Naive thymus-derived CD8-positive, alpha-beta T cell (primary cell): Measurements from ENCODE around the gene GASK1A. TPM values are rescaled to one million over a fixed set of nuclear protein-coding genes. Genes with fewer than 3 reads are reported as not detected.

Experiments
- ATAC-seq, 2 donors: fragments of 150-1000 bp; cut with Tn5 transposase in 1 of 2; sonication (Bioruptor Pico), chemical (Tn5 transposase) in 1 of 2; 1 replicate in 1 of 2; 2 replicates in 1 of 2; pipeline ENCODE4 v1.10.0; 2021; ENCODE audit warnings: mild to moderate bottlenecking in 2 of 2, moderate library complexity in 2 of 2
- POLR2A ChIA-PET: fragments of 350-600 bp; sonication (Branson Sonifier 250); formaldehyde crosslinking; loops from one replicate; lab custom pipeline; 2021; ENCODE audit warnings: antibody characterized with exemption; lab: Charles Lee
- DNase-seq, 10 donors: peaks; one replicate each; pipeline versions ENCODE4 v3.0.0 to v3.0.0-alpha.2; 2020 to 2022
- H3K27ac Mint-ChIP-seq, 10 donors: one replicate each; pipeline ENCODE4 v1.8.0; 2020 to 2022; ENCODE audit warnings: mild to moderate bottlenecking in 10 of 10, mixed read lengths in 10 of 10, moderate library complexity in 4 of 10, inconsistent platforms in 1 of 10
- H3K27me3 Mint-ChIP-seq, 5 donors: one replicate each; pipeline ENCODE4 v1.8.0; 2021 to 2022; ENCODE audit warnings: mixed read lengths in 5 of 5
- H3K36me3 Mint-ChIP-seq, 3 donors: one replicate each; pipeline ENCODE4 v1.8.0; 2020 to 2022; ENCODE audit warnings: mixed read lengths in 3 of 3, mild to moderate bottlenecking in 2 of 3, inconsistent platforms in 1 of 3
- H3K4me1 Mint-ChIP-seq, 4 donors: one replicate each; pipeline ENCODE4 v1.8.0; 2021 to 2022; ENCODE audit warnings: mixed read lengths in 4 of 4
- H3K4me3 Mint-ChIP-seq, 10 donors: one replicate each; pipeline ENCODE4 v1.8.0; 2020 to 2022; ENCODE audit warnings: mild to moderate bottlenecking in 10 of 10, mixed read lengths in 10 of 10, moderate library complexity in 6 of 10, inconsistent platforms in 1 of 10
- H3K9me3 Mint-ChIP-seq, 9 donors: one replicate each; pipeline ENCODE4 v1.8.0; 2020 to 2022; ENCODE audit warnings: mixed read lengths in 9 of 9, mild to moderate bottlenecking in 3 of 9, inconsistent platforms in 1 of 9, moderate library complexity in 1 of 9
- polyA plus RNA-seq, 3 donors: library from polyadenylated mRNA; unstranded; fragments of 300-500 nt; fragmentation: Illumina TruSeq; gene quantifications; one replicate each; pipeline ENCODE4 v1.2.3, GENCODE V29; 2021
- total RNA-seq, 8 experiments: library from RNA in 2 of 8; stranded (reverse) in 2 of 8; gene quantifications; one replicate each; pipeline ENCODE4 v1.2.3 and lab custom pipeline; 2021 to 2026

The GASK1A gene
- total and polyA plus RNA-seq, 5 experiments from 2014 or later: 0.09 to 0.14 TPM; not detected in 3

DNA sequence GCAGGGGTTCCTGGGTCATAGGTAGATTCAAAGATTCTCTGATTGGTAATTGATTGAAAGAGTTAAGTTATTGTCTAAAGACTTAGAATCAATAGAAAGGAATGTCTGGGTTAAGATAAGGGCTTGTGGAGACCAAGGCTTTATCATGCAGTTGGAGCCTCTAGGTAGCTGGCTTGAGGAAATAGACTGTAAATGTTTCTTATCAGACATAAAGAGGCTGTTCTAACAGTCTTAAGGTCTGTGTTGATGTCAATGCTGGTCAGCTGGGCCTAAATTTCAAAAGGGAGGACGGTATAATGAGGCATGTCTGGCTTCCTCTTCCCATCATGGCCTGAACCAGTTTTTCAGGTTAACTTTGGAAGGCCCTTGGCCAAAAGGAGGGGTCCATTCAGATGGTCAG lies 48.9 kb downstream of the GASK1A start:
- Mint-ChIP-seq H3K36me3 (peaks cover 0 to 2% (median 0%) of the 10 kb centered on the region in 3 donors), H3K4me3 (no peak overlapping the region), H3K27ac (peak overlapping the region in 1 of 10 donors; percentile 48), H3K27me3 (no peaks in the 10 kb centered on the region), H3K9me3 (peaks cover 0 to 1% (median 0%) of the 10 kb centered on the region in 9 donors), H3K4me1 (peaks cover 35 to 73% (median 56%) of the 10 kb centered on the region in 4 donors)
- ATAC-seq (no peak), DNase-seq (no peak)
- POLR2A ChIA-PET: interaction anchor here (0.7 kb wide), 1 partner anchor 30 kb away, joined by 3 read pairs; no protein-coding TSS in a partner anchor

DNA sequence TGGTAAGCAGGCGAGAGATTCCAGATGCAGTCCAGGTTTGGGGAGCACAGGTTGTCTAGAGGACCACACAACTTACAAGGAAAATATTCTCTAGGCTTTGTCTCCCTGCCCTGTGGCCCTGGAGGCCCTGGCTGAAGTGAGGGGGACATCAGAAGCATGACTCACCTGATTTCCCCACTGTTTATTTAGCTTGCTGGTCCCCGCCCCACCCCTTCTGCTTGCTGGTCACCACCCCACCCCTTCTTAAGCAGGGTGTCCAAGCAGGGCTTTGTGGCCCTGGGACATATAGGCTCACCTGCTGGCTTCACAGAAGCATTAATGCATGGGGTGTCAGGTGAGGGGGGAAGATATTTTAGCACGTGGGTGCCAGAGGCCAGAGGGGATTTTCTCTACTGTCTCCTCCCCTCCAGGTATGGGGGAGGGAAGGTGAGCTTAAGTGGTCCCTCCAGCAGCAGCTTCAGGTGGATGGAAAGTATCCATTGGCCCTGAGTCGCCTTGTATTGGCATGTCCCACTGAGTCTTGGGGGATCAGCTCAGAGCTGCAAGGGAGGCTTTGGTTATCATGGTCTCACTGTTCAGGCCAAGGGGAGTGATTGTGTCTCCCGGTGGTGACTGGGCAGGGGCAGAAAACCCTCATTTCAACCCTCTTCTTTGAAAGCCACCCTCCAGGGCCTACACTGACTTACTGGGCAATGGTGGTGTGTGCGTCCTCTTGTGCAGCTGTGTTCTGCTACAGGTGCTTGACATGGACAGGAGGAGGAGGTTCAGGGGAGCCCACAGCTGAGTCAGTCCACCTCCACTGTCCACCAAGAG lies 49.8 kb downstream of the GASK1A start:
- peak overlapping the region in 3 of 10 donors; percentile 21 to 68 (median 25) for H3K27ac Mint-ChIP-seq
- peaks cover 28 to 64% (median 47%) of the 10 kb centered on the region in 4 donors for H3K4me1 Mint-ChIP-seq
- H3K4me3 Mint-ChIP-seq: no peak overlapping the region
- ATAC-seq (no peak), DNase-seq (no peak)
- peaks cover 0 to 1% (median 0%) of the 10 kb centered on the region in 9 donors for H3K9me3 Mint-ChIP-seq
- POLR2A ChIA-PET: no interaction called here
- no peaks in the 10 kb centered on the region for H3K27me3 Mint-ChIP-seq
- H3K36me3 Mint-ChIP-seq: peaks cover 0 to 2% (median 0%) of the 10 kb centered on the region in 3 donors

DNA sequence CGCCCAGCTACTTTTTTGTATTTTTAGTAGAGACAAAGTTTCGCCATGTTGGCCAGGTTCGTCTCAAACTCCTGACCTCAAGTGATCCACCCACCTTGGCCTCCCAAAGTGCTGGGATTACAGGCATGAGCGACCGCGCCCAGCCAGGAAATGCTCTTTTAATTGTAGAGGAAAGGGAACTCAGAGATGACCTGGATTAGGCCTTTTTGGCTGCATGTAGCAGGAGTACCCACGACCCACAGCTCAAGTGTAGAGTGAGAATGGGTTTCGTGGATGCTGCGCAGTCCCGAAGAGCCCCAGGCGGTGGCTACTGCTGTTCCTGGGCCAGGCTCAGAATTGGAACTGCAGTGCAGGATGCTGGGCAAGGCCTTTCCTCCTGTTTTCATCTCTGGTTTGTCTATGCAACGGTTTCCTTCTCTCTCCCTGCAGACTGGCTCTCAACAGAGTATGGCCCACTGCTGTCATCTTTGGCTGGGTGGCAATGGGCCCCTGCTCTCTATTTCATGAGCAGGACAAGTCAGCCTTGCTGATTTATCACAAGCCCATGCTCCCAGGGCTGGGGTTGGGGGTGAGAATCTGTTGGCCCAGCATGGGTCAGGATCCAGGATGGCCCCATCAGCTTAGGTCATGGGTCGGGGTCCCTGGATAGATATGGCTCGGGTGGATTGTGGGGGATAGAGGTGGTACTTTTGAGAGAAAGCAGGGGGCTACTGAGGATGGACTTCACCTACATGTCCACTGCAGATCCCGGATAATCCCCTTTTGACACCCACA lies 51.2 kb downstream of the GASK1A start:
- Mint-ChIP-seq H3K4me1 (peaks cover 20 to 50% (median 32%) of the 10 kb centered on the region in 4 donors), H3K27me3 (no peaks in the 10 kb centered on the region), H3K4me3 (no peak overlapping the region), H3K36me3 (peaks cover 0 to 2% (median 0%) of the 10 kb centered on the region in 3 donors), H3K27ac (peak overlapping the region in 3 of 10 donors; percentile 37 to 65 (median 56)), H3K9me3 (peaks cover 0 to 1% (median 0%) of the 10 kb centered on the region in 9 donors)
- ATAC-seq (no peak), DNase-seq (no peak)
- POLR2A ChIA-PET: interaction anchor here (0.6 kb wide), 1 partner anchor 107 kb away, joined by 3 read pairs; no protein-coding TSS in a partner anchor

DNA sequence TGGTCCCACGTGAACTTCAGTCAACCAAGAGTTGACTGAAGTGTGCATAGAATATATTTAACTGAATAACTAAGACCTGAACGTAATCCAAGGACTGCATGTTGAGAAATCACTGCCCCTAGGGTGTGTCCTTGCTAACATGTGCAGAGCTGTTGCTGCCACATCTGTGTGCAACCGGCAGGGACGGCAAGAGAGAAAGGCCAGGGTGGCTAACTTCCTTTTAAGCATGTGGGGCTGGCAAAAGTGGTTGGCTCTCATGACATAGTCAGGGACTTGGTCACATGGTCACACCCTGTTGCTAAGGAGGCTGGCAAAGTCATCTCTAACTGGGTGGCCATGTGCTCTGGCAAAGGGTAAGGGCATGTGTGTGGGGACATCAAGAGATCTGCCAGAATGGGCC lies 52.4 kb downstream of the GASK1A start:
- DNase-seq: no peak

DNA sequence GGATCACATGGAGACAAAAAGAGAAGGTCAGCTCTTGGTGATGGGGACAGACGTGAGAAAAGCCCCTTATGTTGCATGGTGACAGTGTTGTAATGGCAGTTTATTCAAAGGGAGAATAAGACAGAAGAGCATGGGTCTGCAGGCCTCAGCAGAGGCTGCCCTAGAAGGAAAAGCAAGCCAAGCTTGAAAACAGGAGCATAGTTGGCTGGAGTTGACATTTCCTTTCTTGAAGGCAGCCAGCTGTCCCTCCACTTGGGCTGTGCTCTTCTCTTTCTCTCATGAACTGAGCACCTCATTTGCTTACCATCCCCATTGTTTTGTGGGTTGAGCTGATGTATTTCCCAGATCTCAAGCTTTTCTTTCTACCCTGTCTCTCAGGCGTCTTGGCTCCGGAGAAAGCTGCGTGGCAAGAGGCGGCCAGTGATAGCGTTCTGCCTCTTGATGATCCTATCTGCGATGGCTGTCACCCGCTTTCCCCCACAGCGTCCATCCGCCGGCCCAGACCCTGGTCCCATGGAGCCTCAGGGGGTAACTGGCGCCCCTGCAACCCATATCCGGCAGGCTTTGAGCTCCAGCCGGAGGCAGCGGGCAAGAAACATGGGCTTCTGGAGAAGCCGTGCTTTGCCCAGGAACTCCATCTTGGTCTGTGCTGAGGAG lies 52.9 kb downstream of the GASK1A start:
- POLR2A ChIA-PET: interaction anchor here (0.5 to 0.9 kb wide), 2 partner anchors 10 to 17 kb away, joined by 3 read pairs; no protein-coding TSS in a partner anchor
- ATAC-seq (no peak), DNase-seq (no peak)
- no peak overlapping the region for H3K4me3 Mint-ChIP-seq
- peaks cover 16 to 41% (median 24%) of the 10 kb centered on the region in 4 donors for H3K4me1 Mint-ChIP-seq
- H3K36me3 Mint-ChIP-seq: peaks cover 0 to 2% (median 0%) of the 10 kb centered on the region in 3 donors
- no peaks in the 10 kb centered on the region for H3K27me3 Mint-ChIP-seq
- peaks cover 0 to 1% (median 0%) of the 10 kb centered on the region in 9 donors for H3K9me3 Mint-ChIP-seq
- H3K27ac Mint-ChIP-seq: peak overlapping the region in 1 of 10 donors; percentile 1

More for the DNA sequence above, 52.4 kb downstream of the GASK1A start:
- Mint-ChIP-seq H3K27ac (peak overlapping the region in 1 of 10 donors; percentile 1), H3K4me3 (no peak overlapping the region), H3K4me1 (peaks cover 15 to 43% (median 23%) of the 10 kb centered on the region in 4 donors), H3K9me3 (peaks cover 0 to 1% (median 0%) of the 10 kb centered on the region in 9 donors), H3K27me3 (no peaks in the 10 kb centered on the region), H3K36me3 (peaks cover 0 to 2% (median 0%) of the 10 kb centered on the region in 3 donors)
- POLR2A ChIA-PET: interaction anchor here (0.5 kb wide), 1 partner anchor 18 kb away, joined by 3 read pairs; no protein-coding TSS in a partner anchor
- no peak for ATAC-seq

DNA sequence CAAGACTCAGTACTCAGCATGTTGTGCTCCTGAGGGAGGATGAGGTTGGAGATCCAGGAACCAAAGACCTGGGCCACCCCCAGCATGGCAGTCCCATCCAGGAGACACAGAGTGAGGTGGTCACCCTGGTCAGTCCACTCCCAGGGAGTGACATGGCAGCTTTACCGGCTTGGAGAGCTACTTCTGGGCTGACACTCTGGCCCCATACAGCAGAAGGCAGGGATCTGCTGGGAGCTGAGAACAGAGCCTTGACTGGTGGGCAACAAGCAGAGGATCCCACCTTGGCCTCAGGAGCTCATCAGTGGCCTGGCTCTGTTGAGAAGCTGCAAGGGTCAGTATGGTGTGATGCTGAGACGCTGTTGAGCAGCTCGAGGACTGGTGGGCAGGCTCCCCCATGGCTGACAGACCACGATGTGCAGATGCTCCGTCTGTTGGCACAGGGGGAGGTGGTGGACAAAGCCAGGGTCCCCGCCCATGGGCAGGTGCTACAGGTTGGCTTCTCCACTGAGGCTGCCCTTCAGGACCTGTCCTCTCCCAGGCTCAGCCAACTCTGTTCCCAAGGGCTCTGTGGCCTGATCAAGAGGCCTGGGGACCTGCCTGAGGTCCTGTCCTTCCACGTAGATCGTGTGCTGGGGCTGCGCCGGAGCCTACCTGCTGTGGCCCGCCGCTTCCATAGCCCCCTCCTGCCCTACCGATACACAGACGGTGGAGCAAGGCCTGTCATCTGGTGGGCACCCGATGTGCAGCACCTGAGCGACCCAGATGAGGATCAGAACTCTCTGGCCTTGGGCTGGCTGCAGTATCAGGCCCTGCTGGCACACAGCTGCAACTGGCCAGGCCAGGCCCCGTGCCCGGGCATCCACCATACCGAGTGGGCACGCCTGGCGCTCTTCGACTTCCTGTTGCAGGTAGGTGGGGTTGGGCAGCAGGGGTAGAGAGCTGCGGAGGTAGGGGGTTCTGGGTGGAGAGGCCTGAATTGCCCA lies 53.8 kb downstream of the GASK1A start:
- ATAC-seq (no peak), DNase-seq (no peak)
- Mint-ChIP-seq H3K27me3 (no peaks in the 10 kb centered on the region), H3K36me3 (peaks cover 0 to 2% (median 0%) of the 10 kb centered on the region in 3 donors), H3K27ac (no peak overlapping the region), H3K4me1 (peaks cover 14 to 38% (median 26%) of the 10 kb centered on the region in 4 donors), H3K4me3 (no peak overlapping the region), H3K9me3 (peaks cover 0 to 1% (median 0%) of the 10 kb centered on the region in 9 donors)
- POLR2A ChIA-PET: interaction anchor here (0.9 to 1.6 kb wide), 2 partner anchors 9 to 10 kb away, joined by 3 to 5 read pairs; no protein-coding TSS in a partner anchor

DNA sequence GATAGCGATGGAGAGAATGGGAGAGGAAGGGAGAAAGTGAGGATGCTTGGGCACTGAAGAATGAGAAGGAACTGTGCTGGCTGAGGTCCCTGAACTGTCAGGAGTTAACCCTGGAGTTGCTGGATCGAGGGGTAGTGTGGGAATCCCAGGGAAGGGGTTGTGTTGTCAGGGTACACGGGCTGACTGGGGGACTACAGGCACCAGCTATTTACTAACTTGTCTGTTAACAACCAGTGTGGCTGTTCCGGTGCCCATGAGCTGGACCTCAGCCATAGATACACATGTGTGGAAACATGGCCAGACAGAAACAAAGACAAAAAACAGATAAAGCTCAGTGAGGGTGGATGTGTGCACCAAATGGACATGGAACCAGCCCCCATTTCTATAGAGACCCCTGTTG lies 55.1 kb downstream of the GASK1A start:
- ATAC-seq (no peak), DNase-seq (no peak)
- H3K4me3 Mint-ChIP-seq: no peak overlapping the region
- POLR2A ChIA-PET: interaction anchor here (1.6 kb wide), 1 partner anchor 10 kb away, joined by 5 read pairs; no protein-coding TSS in a partner anchor
- H3K27ac Mint-ChIP-seq: peak overlapping the region in 2 of 10 donors; percentile 27 to 35
- H3K9me3 Mint-ChIP-seq: no peaks in the 10 kb centered on the region
- no peaks in the 10 kb centered on the region for H3K27me3 Mint-ChIP-seq
- H3K36me3 Mint-ChIP-seq: no peaks in the 10 kb centered on the region
- peaks cover 12 to 37% (median 28%) of the 10 kb centered on the region in 4 donors for H3K4me1 Mint-ChIP-seq

DNA sequence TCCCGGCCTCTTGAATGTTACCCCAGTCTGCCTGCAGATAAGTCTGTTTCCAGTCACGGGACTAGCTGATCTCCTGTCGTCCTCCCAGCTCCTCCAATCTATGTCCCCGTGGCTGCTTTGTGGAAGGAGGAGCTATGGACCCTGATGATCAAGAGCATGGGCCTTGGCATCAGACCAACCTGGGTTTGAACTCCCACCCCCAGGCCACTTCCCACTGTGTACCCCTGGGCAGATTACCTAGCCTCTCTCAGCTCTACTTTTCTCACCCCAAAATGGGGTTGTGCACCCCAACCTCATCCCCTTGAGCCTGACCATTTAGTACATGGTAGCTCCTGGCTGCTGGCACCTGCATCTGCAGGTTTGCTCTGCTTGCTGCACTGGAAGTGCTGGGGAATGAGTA lies 55.8 kb downstream of the GASK1A start:
- H3K4me1 Mint-ChIP-seq: peaks cover 9 to 30% (median 23%) of the 10 kb centered on the region in 4 donors
- no peak overlapping the region for H3K4me3 Mint-ChIP-seq
- no peaks in the 10 kb centered on the region for H3K36me3 Mint-ChIP-seq
- POLR2A ChIA-PET: interaction anchor here (1.0 to 1.6 kb wide), 2 partner anchors 11 to 12 kb away, joined by 3 to 5 read pairs; no protein-coding TSS in a partner anchor
- H3K9me3 Mint-ChIP-seq: no peaks in the 10 kb centered on the region
- no peak for ATAC-seq
- H3K27me3 Mint-ChIP-seq: no peaks in the 10 kb centered on the region
- no peak overlapping the region for H3K27ac Mint-ChIP-seq
- DNase-seq: no peak

DNA sequence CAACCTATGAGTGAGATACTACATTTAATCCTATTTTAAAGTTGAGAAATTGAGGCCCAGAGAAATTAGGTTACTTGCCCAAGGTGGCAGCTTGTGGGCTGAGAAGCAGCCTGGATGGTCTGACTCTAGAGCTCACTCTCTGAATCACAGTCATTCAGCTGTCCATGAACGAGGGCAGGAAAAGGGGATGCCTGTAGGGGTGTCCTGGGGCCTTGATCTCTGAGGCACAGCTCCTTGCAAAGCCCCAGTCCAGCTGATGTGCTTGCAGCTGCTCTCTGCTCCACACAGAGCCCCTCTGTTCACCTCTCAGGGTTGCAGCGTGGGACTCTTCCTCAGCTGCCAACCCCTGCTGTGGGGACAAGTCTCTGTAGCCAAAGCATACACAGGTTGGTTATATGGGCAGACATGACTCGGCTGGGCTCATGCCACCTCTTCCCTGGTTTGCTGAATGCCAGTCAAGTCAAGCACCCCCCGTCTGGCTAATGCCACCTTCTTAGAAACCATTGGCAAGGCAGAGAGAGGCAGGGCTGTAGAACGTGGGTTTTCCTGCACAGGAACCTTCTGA lies 56.8 kb downstream of the GASK1A start:
- no peaks in the 10 kb centered on the region for H3K27me3 Mint-ChIP-seq
- H3K27ac Mint-ChIP-seq: no peak overlapping the region
- POLR2A ChIA-PET: interaction anchor here (1.0 kb wide), 1 partner anchor 13 kb away, joined by 3 read pairs; no protein-coding TSS in a partner anchor

DNA sequence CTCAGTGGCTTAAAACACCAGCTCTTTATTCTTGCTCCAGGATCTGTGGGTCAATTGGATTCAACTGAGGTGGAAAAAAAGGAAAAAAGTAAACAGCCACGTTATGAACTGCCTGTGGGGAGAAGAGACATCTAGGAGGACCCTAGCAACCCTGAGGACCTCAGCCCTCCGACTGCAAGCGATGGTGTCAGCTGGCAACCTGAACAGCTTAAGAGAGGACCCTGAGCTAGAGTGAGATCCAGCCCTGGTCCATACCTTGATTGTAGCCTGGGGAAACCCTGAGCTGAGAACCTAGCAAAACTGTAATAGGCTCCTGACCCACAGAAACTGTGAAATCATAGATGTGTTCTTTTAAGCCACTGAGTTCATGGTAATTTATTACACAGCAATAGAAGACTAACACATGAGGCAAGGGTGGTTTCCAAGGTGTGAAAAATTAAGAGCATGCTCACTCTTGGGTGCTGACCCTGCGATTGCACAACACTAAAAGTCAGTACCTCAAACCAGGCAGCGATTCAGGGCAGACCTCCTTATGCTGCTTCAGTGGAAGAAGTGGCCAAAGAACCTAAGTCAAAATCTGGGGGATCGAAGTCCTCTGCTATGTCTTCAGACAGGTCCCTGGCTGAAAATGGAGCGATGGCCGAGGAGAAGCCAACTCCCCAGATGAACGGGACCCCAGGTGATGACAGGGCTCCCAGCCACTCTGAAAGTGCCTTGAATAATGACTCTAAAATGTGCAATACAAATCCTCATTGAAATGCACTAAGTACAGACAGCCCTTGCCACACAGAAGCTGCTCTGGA lies 57.7 kb downstream of the GASK1A start:
- H3K36me3 Mint-ChIP-seq: no peaks in the 10 kb centered on the region
- POLR2A ChIA-PET: interaction anchor here (1.0 kb wide), 1 partner anchor 14 kb away, joined by 3 read pairs; no protein-coding TSS in a partner anchor
- H3K9me3 Mint-ChIP-seq: no peaks in the 10 kb centered on the region
- H3K4me3 Mint-ChIP-seq: peak overlapping the region in 1 of 10 donors; percentile 31
- ATAC-seq (no peak), DNase-seq (no peak)
- peaks cover 10 to 23% (median 16%) of the 10 kb centered on the region in 4 donors for H3K4me1 Mint-ChIP-seq
- peak overlapping the region in 1 of 10 donors; percentile 65 for H3K27ac Mint-ChIP-seq
- no peaks in the 10 kb centered on the region for H3K27me3 Mint-ChIP-seq

More for the DNA sequence above, 56.8 kb downstream of the GASK1A start:
- Mint-ChIP-seq H3K4me1 (peaks cover 9 to 26% (median 21%) of the 10 kb centered on the region in 4 donors), H3K9me3 (no peaks in the 10 kb centered on the region), H3K36me3 (no peaks in the 10 kb centered on the region), H3K4me3 (no peak overlapping the region)
- DNase-seq (no peak), ATAC-seq (no peak)
